Stimulated activated CD4-positive, alpha-beta T cell treated with anti-CD3 and anti-CD28 coated beads, Interleukin-4, amount 100 ng/mL, for 1 hour (primary cell): ENCODE measurements around the gene FTO.

Experiments
- DNase-seq: peaks from one replicate; pipeline ENCODE4 v3.0.0-alpha.2; 2020

FTO gene

DNA sequence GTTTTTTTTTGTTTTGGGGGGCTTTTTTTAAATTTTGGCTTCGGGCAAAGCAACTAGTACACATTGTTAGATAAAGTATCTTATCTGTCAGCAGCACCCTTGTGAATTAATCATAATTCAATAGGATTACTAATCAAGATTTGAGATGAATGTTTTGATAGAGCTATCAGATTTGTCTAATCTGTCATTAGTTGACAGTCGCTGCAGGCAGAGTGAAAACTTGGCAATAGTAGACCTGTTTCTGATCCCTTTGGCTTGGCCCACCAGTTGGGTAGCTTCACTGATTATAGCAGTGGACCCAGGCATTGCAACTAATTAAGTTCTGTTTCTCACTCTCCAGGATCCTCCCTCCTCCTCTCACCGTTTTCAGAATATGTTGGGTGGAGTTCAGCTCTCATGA lies 324.0 kb downstream of the FTO start:
- DNase-seq: no peak

DNA sequence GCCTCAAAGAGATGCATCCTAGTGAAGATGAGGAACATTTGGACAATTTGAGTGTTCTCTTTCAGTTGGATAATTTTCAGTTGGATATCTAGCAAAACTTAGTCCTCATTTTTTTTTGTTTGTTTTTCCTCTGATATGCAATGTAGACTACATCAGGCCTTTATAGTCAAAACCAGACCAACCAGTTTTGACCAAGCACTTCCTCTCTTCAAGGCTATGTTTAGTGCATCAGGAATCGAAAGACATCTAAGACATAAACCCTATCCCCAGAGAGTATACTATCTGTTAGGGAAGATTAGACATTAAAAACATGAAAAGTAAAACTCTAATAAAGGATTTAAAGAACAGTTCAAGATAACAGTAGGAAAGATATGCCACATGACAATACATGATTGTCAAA lies 326.5 kb downstream of the FTO start:
- DNase-seq: no peak

DNA sequence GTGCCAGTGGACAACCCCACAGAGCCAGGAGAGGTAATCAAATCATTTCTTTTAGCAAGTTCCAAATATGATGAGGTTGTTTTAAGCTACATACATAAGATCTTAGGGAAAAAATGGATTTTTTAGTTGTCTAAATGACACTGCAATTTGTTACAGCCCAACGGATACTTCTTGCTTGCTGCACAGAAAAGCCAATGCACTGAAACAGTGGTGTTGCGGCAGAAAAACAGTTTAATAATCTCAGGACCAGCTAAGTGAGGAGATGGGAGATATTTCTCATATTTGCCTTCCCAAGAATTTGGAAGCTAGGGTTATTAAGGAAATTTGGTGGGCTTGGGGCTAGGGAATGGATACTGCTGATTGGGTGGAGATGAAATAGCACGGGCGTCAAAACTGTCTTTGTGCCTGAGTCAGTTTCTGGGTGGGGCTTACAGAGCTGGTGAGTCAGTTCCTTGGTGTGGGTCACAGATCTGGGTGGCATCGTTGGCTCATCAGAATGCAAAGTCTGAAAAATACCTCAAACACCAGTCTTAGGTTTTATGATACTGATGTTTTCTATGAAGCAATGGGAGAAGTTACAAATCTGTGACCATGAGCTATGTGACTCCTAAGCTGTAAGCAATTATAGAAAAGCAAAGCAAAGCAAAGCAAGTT lies 327.3 kb downstream of the FTO start:
- DNase-seq: no peak

DNA sequence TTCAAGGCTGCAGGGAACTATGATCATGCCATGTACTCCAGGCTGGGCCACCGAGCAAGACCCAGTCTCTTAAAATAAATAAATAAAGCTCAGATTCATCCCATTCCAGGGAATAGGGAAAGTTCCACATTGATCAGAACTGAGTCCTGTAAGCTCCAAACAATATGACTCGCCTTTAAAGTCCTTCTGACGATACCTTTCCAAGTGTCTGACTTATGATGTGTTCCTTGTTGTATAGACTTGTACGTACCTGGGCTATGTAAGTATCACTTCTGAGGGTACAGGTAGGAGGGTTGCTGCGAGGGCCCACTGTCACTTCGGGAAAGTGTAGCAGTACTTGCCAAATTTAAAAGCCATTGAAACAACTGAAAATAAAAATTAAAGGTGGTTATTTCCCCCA lies 329.8 kb downstream of the FTO start:
- no peak for DNase-seq

DNA sequence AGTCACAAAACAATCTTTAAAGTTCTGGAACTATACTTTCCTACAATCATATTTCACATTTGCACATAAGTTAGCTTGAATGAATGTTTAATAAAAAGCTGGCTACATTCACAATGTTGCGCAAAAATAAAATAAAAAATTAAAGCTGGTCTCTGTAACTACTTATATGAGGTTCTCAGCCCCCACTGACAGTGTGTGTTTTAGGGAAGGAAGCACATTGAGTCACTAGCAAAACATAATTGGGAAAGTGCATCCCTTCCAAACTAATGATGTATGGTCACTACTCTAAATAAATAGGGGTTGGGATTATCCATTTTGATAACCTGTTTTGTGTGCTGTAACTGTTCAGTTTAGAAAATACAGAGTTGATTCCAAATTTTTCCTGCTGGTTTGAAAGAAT lies 330.7 kb downstream of the FTO start:
- DNase-seq: no peak

DNA sequence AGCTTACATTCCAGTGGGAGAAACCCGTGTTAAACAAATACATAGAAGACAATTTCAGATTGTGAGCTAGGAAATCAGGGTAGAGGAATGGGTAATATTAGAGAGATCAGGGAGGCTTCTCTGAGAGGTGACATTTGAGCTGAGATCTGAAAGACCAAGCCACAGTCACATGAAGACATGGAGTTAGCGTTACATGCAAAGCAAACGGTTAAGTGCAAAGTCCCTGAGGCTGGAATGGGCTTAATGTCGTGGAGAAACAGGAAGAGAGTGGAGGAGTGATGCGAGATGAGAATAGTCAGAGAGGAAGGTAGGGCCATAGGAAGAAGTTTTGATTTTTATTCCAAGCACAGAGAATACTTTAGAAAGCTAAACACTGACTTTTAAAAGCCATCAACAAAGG lies 336.5 kb downstream of the FTO start:
- DNase-seq: no peak

DNA sequence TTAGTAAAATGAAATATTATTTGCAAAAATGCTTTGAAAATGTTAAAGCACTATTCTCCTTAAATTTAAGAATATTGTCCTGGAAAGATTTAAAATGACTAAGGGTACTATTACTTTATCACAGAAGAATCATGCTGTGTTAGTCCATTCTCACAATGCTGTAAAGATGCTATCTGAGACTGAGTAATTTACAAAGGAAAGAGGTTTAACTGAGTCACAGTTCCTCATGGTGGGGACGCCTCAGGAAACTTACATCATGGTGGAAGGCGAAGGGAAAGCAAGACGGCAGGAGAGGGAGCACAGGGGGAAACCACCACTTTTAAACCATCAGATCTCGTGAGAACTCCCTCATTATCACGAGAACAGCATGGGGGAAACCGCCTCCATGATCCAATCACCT lies 337.0 kb downstream of the FTO start:
- no peak for DNase-seq

DNA sequence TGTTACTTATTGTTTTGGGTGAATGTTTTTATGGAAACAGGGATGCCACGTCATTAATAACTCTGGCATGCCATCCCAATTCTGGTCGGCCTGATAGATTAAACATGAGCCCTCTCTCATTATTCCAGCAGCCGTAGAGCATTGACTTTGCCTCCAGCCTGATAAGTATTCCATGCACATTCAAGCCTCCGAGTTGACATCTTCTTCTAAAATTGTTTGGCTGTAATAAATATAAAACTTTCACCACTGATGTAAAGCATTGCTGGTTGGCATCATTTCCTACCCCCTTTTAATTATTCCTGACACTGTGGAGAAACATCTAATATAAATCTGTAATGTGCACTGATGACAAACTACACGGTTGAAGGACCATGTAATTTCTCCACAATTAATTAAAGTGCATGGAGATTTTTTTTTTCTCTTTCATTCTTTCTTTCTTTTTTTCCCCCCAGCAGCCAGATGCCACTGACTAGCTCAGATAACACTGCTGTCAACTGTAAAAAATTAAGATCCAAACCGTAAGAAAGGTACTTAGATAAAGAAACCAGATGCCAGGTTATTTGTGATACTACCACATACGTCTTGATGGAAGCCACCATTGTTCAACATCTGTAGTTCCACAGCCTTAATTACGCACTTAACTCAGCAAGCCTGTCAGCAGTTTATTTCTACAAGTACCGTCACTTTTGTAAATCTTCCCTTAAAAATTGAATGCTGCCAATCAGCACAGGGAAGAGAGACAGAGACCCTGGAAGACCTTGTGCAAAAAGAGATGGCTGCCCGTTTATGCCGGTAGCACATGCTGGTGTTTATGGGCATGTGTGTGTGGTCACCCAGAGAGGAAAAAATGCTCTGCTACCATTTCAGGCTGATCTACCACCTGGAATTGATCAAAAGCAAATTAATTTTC lies 344.9 kb downstream of the FTO start:
- DNase-seq: no peak

DNA sequence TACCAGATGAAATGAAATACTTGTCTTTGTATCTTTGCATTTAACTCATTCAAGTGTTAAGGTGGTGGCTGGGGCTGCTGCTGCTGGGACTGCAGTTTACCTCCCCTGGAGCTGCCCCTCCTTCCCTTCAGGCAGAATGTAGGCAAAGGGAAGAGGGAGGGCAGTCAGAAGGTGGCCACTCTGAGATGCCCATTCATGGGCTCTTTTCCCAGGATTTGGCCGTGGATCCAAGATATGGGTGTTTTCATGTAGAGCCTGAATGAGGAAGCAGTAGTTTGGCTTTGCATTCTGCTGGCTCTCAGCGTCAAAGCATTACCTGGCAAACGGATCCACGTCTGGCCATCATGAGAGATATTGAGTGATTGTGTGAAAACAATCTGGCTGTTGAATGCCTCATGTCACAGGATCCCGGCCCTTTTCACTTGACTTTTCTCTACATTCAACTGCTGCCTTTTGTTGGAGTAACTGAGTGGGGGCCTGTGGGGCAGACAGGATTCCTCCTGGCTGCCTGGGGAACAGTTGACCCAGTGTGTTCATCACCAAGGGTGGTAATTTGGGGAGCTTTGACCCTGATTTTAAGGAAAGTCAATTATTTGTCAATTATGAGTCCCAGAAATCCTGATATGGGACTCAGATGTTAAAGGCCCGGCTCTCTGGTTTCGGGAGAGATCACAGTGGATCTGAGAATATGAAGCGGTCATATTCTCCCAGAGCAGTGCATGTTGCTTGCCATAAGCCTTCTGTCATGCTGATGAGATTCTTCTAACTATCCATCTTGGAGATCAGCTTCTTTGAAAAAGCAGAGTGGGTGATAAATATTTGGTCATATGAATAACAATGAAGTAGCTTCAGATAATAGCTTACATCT lies 345.9 kb downstream of the FTO start:
- DNase-seq: no peak

DNA sequence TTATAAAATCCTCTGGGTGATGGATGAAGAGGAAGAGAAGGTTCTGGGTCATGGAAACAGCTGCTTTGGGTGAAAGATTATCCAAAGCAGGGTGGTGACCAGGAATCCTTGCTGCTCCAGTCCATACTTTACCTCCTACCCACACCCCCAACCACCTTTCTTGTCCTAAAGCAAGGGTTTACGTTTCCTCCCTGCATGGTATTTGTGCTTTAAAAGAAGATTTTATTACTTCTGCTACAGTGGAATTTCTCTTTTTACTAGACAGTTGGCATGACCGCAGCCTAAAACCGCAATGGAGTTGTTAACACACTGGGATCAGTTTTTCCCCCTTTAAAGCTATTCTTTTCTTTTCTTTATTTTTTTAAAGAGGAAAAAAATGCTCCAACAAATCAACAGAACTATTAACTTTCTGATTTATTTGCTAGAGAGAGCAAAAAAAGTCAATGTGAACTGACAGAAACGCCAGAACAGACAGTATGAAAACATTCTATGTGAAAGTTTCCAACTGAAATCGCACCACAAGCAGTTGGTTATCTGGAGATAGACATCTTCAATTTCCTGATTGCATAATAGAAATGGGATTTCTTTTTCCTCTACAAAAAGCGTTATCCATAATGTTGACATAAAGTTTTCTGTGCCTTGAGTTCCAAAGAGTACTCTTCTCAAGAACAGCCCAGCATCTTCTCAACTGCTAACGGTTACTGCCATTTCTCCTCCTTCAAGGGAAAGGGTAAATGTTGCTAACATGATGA lies 346.7 kb downstream of the FTO start:
- DNase-seq: no peak

DNA sequence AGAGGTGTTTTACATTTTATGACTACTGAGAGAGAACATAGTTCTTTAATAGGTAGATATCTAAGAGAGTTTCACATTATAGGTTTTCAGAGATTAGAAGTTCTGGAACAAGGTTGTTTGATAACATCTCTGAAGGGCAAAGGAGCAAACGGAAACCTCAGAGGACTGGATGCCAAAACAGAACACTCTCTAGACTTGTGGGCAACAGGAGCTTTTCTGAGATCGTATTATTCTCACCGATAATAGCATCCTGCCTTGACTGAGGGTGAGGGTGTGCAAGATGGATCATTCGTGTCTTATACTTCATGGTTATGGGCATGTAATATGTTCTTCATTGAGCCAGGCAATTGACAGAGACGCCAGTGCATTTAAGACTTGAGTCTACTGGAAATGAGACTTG lies 347.9 kb downstream of the FTO start:
- DNase-seq: no peak

DNA sequence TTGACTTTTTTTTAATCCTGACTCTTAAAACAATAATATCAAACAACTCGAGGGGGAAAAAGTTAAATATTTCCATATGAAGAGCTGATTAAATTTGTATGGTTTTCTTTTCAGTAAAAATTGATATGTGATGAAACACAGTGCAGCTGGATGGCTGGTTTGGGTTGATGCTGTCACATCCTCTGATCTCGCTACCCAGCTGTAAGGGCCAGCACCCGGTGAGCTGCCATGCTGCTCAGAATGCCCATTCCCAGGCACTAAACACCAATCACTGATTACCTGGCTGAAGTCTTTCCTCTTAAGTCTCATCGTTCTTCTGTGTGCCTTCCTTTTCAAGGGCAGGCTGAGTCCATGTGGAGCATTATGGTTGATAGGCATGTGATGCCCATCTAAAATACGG lies 348.3 kb downstream of the FTO start:
- DNase-seq: no peak

DNA sequence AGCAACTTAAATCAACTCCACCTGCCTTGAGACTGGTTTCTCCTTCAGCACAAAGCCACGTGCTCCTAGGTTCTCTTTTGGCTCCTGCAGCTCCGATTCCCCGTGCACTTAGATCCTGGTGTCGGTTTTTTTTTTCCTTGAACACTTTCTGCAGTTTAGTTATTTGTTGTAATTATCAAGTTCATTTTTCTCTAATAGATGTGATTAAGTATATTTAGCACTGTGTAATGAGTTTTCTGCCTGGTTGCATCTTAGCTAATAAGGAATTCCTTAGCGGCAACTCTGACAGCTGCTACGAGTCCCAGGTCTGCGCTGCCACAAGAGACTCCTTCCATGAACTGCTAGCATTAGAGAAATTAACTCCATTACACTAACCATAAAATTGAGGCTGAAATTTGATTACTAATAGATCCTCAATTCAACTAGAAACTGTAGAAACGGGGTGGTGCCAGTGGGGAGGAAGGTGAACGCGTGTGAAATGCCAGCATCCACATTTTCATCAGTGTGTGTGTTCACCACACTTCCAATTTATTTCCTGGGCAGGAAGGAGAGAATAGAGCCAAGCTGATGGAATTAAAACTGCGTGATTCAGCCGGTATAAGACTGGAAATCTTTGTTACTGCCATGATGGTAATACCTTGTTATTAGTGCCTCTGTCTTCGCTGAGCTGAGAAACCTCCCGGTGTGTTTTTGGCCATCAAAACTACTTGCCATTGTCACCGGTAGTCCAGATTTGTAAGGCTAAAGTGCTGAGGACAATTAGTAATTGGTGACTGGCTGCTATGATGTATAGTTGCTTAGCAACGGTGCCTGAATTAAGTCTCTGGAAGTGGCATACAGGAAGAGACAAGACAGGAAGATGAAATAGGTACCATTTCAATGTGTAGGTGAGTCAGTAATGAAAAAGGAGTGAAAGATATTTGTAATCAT lies 350.2 kb downstream of the FTO start:
- DNase-seq: no peak

DNA sequence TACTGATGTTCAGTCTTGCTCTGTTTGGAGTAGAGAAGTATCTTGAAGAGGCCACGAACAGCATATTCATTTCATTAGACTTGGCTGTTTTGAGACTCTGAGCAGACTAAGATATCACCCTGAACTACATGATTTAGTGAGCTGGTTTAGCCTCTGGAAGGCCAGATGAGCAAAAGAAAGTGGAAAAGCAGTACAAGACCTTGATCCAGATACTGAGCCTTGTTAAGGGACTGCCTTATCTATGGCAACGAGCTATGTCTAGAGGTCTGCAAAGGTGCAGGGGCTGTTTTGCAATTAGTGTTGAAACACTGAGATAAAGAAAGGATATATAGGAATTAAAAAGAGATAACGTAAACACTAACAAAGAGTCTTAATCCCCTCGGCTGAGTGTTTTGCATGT lies 351.2 kb downstream of the FTO start:
- DNase-seq: no peak

DNA sequence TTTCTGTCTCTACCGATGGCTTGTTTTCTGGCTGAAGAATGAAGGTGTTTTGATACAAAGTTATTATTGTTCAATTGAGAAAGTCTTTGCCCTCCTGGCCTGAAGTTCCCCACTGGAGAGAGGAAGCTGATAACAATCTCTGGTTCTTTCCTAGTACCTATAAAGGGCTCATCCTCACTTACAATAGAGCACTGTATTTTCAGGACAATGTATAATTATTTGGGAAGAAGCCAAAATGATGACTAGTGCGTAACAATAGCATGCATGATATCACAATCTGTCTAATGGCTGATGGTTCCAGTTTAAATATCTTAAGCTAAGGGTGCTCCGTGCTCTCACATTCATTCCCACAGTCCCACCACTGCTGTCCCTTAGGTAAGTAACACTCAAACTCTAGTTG lies 351.9 kb downstream of the FTO start:
- DNase-seq: no peak

DNA sequence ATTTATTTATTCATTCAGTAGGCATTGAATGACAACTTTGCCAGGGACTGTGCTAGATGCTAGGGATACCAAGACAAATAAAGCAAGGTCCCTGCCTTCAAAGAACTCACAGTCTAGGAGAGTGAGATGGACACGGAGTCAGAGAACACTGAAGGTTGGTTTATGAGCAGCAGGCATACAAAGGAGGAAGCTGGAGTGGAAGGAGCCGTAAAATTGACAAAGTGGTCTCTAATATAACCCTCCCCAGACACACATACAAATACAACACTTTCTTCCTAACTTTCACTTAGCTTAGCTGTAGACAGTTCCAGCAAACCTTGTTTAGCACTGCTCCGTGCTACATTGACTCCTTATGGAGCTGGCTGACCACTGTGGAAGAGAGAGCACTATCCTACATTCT lies 353.0 kb downstream of the FTO start:
- DNase-seq: no peak

DNA sequence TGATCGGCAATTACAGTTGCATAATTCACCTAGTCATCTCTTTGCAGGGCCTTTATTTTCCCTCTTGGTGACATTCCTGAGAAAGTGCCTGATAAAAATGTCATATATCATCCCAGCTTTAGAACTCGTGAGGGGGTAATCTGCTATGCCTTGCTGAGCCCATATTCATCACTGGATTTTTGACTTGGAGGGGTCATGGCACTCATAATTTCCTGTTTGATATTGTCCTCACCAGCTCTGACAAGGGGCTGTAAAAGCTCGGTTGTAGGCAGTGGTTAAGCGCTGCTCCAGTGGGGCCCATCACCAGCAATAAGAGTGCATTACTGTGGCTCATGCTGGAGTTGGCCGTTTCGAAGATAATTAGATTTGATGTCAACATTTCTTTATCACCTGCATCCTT lies 355.4 kb downstream of the FTO start:
- no peak for DNase-seq

DNA sequence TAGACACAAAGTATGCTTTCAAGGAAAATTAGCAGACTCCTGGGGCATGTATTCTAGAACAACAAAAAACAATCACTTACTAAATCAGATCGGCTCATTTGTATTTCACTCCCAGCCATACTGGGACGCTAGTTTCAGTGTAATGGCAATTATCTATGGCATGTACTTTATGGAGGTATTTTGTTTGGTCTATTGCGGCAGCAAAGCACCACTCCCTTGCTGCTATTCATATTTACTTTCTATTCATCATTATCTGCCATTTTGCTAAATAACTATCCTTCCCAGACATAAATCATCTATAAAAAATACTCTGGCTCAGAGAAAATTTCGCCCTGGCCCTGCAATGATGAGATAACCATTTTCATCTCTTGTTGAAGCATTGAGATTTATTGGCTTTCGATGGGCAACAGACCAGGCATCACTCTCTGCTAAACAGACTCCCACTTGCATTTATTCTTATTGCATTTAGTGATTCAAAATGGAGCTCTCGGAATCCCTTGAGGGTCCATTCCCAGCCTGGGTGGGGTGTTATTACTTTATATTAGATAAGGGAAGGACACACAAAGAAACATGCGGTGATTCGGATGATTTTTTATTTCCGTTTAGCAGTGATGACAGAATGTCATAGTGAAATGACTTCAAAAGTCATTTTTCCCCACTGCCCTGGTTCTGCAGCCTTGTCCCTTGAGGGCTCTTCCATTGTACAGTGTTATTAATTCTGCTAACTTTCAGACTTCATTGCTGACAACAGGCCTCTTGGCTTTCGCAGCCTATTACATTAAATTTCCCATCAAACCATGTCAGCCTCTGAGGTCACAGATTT lies 356.9 kb downstream of the FTO start:
- no peak for DNase-seq

DNA sequence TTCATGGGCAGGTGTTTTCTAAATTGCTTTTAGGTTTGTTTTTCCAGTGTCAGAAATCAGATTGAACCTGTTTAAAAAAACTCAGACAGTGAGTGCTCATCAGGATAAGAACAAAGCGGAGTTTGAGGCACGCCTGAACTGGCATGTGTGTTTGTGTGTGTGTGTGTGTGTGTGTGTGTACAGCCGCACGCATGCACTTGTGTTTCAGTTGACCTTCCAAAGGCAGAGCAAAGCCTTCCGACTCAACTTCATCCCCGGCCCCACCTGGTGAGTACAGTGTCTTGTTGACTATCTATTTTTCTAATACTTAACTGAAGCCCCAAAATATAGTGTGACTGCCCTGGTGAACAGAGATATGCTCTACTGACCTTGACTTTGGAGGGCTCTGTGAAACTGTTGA lies 357.5 kb downstream of the FTO start:
- no peak for DNase-seq

DNA sequence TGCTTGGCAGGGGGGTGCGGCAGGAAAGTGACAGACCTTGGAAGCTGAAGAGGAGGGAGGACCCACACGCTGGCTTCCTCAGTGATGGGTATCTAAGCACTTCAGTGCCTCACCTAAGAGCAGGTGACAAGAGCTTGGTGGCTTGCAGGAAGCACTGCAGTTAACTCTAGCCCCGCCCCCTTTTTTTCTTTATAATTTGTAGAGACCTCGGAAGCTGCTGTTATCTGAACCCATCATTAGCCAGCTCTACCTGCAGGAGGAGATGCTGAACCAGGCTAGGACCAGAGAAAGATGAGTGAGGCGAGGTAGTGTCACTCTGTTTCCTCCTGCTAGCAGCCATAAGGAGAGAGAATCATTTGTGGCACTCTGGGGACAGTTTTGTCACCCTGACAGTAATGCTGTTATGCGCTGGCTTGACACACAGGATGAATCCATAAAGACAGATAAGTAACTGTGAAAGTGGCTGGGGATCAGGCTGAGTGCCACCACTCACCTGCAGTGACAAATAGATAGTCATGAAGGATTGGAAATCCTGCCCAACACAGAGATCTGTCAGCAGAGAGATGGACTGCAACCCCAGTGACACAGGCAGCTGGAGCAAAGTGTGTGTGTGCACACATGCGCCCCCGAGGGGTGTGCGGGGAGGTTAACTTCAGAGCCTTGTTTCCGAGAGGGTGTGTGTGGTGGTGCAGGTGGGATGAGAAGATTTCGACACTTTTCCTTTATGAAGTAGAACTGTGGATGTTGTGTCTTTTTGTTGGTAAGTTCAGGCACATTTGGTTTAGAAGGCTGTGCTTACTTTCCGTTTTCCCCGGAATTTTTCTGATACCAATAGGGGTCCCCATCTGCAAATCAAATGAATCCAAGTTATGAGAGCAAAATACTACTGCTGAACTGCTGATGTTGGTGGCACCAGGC lies 358.7 kb downstream of the FTO start:
- no peak for DNase-seq
